ENCODE results near the gene TTC22. TPM values are rescaled to one million over a fixed set of nuclear protein-coding genes. Genes with fewer than 3 reads are reported as not detected.
"Not testable (repeated sequence)": the region's sequence is repeated elsewhere in the genome, so short reads cannot be mapped to it uniquely, and the experiment has no call there.

Gene TTC22
- total RNA-seq, 1 experiment from 2014 or later, result 0.63 TPM

DNA sequence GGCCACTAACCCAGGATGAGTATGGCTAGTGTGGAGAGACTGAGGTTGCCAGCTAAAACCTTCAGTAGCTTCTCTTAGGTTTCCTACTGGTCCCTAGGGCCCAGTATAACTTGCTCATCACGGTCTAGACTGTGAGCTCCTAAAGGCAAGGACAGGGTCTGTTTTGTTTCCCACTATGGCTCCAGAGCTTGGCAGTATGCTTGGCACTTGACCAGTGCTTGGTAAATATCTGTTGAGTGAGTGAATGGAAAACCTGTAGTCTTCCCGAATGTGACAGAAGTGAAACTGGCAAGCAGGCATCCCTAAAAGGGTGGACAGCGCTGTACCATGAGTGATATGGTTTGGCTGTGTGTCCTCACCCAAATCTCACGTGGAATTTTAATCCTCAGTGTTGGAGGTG, 23.7 kb downstream of the TTC22 start (continued):
- no peak for TF ChIP-seq KAT7 (CRISPR knock-in tag; IDR thresholded peaks at IDR 0.05; ENCODE audit: borderline replicate concordance)
- TF ChIP-seq, protein P1, sequence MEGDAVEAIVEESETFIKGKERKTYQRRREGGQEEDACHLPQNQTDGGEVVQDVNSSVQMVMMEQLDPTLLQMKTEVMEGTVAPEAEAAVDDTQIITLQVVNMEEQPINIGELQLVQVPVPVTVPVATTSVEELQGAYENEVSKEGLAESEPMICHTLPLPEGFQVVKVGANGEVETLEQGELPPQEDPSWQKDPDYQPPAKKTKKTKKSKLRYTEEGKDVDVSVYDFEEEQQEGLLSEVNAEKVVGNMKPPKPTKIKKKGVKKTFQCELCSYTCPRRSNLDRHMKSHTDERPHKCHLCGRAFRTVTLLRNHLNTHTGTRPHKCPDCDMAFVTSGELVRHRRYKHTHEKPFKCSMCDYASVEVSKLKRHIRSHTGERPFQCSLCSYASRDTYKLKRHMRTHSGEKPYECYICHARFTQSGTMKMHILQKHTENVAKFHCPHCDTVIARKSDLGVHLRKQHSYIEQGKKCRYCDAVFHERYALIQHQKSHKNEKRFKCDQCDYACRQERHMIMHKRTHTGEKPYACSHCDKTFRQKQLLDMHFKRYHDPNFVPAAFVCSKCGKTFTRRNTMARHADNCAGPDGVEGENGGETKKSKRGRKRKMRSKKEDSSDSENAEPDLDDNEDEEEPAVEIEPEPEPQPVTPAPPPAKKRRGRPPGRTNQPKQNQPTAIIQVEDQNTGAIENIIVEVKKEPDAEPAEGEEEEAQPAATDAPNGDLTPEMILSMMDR (IDR thresholded peaks at IDR 0.05), result no peak

DNA sequence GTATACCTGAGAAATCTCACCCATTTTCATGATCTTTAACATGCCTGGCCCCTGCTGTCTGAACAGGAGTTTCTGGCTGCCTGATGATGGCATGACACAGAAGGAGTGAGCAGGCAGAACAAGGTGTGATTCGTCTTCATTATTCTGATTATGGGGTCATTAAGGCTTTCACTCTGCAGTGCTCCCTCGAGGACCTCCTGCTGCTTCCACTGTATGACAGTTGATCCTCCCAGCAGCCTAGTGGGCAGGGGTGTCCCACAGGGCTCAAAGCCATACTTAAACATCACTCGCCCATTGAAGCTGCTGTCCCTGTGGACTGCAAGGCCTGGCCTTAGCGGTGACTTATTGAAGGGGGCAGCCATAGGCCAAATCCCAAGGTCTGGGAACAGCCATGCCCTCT, 24.1 kb downstream of the TTC22 start:
- POLR2A ChIA-PET, result no interaction called here
- CTCF ChIA-PET, result interaction anchor here (1.9 kb wide), 1 partner anchor 15 kb away, joined by 6 read pairs; no protein-coding TSS in a partner anchor

DNA sequence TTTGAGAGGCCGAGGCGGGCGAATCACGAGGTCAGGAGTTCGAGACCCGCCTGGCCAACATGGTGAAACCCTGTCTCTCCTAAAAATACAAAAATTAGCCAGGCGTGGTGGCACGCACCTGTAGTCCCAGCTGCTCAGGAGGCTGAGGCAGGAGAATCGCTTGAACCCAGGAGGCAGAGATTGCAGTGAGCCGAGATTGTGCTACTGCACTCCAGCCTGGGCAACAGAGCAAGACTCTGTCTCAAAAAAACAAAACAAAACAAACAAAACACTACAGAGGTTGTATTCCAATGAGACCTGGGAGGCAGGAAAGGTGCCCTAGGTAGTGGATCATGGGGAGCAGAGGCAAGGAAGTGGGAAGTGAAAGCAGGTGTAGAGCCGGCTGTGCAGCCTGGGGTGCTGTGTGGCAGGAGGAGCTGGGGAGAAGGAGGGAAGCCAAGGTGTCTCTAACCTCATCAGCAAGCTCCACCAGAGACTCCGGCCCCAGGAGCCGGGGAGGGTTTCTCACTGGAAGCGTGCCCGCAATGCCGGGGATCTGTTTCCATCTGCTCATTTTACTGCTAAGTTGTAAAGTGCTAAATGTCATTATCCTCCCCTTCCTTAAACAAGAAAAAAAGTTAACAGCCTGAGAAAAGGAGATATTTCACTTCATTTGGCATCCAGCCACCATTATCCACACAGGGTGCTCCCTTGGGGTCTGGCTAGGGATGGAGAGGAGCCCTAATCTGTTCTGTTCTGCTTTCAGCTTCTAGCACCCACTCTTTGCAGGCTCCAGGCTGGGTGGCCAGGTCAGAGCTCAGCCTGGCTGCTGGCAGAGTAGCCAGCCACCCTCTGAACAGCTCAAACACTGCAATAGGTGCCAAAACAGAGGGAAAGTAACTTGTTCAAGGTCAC, 25.0 kb downstream of the TTC22 start:
- POLR2A ChIA-PET; DNase-seq (ENCODE audit: low spot score); H3K4me3 Mint-ChIP-seq; H3K36me3 Mint-ChIP-seq; ATAC-seq; H3K27ac Mint-ChIP-seq; H3K9me3 Mint-ChIP-seq: not testable (repeated sequence)
- CTCF ChIA-PET, result interaction anchor here (1.2 to 1.9 kb wide), 3 partner anchors 16 to 25 kb away, joined by 6 to 9 read pairs (median 8); partner anchors contain the start of gene TTC22
- H3K27me3 Mint-ChIP-seq (ENCODE audit: low read depth), result peaks cover 32% of the 10 kb centered on the region
- peaks cover 10% of the 10 kb centered on the region for H3K4me1 Mint-ChIP-seq

More for the DNA sequence above, 24.1 kb downstream of the TTC22 start:
- H3K4me3 Mint-ChIP-seq, result no peak overlapping the region
- TF ChIP-seq PRRX2 (CRISPR knock-in tag; IDR thresholded peaks at IDR 0.05) (no peak), NR3C1 (CRISPR knock-in tag; conservative IDR thresholded peaks at IDR 0.05; ENCODE audit: low read depth) (no peak), SP1 (CRISPR knock-in tag; conservative IDR thresholded peaks at IDR 0.05) (no peak), GABPB1 (CRISPR knock-in tag; IDR thresholded peaks at IDR 0.05) (no peak), NFYB (CRISPR knock-in tag; conservative IDR thresholded peaks at IDR 0.05; ENCODE audit: low read depth) (no peak), GRHL2 (CRISPR knock-in tag; IDR thresholded peaks at IDR 0.05; ENCODE audit: insufficient replicate concordance, severe bottlenecking) (no peak), HMGA2 (CRISPR knock-in tag; IDR thresholded peaks at IDR 0.05) (no peak), ELF4 (CRISPR knock-in tag; IDR thresholded peaks at IDR 0.05; ENCODE audit: low read depth) (no peak), ZNF138 (CRISPR knock-in tag; conservative IDR thresholded peaks at IDR 0.05) (no peak), TEAD1 (CRISPR knock-in tag; IDR thresholded peaks at IDR 0.05) (no peak), NR1H2 (CRISPR knock-in tag; IDR thresholded peaks at IDR 0.05) (no peak), ZBTB21 (CRISPR knock-in tag; IDR thresholded peaks at IDR 0.05; ENCODE audit: borderline replicate concordance) (no peak), CREM (CRISPR knock-in tag; IDR thresholded peaks at IDR 0.05) (no peak)
- TF ChIP-seq, protein P2, sequence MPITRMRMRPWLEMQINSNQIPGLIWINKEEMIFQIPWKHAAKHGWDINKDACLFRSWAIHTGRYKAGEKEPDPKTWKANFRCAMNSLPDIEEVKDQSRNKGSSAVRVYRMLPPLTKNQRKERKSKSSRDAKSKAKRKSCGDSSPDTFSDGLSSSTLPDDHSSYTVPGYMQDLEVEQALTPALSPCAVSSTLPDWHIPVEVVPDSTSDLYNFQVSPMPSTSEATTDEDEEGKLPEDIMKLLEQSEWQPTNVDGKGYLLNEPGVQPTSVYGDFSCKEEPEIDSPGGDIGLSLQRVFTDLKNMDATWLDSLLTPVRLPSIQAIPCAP (CRISPR knock-in tag; IDR thresholded peaks at IDR 0.05), result no peak
- TF ChIP-seq, protein P3, sequence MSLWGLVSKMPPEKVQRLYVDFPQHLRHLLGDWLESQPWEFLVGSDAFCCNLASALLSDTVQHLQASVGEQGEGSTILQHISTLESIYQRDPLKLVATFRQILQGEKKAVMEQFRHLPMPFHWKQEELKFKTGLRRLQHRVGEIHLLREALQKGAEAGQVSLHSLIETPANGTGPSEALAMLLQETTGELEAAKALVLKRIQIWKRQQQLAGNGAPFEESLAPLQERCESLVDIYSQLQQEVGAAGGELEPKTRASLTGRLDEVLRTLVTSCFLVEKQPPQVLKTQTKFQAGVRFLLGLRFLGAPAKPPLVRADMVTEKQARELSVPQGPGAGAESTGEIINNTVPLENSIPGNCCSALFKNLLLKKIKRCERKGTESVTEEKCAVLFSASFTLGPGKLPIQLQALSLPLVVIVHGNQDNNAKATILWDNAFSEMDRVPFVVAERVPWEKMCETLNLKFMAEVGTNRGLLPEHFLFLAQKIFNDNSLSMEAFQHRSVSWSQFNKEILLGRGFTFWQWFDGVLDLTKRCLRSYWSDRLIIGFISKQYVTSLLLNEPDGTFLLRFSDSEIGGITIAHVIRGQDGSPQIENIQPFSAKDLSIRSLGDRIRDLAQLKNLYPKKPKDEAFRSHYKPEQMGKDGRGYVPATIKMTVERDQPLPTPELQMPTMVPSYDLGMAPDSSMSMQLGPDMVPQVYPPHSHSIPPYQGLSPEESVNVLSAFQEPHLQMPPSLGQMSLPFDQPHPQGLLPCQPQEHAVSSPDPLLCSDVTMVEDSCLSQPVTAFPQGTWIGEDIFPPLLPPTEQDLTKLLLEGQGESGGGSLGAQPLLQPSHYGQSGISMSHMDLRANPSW (CRISPR knock-in tag; conservative IDR thresholded peaks at IDR 0.05; ENCODE audit: low read depth), result no peak
- TF ChIP-seq, protein P4, sequence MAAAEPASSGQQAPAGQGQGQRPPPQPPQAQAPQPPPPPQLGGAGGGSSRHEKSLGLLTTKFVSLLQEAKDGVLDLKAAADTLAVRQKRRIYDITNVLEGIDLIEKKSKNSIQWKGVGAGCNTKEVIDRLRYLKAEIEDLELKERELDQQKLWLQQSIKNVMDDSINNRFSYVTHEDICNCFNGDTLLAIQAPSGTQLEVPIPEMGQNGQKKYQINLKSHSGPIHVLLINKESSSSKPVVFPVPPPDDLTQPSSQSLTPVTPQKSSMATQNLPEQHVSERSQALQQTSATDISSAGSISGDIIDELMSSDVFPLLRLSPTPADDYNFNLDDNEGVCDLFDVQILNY (CRISPR knock-in tag; IDR thresholded peaks at IDR 0.05), result no peak
- TF ChIP-seq, protein P5, sequence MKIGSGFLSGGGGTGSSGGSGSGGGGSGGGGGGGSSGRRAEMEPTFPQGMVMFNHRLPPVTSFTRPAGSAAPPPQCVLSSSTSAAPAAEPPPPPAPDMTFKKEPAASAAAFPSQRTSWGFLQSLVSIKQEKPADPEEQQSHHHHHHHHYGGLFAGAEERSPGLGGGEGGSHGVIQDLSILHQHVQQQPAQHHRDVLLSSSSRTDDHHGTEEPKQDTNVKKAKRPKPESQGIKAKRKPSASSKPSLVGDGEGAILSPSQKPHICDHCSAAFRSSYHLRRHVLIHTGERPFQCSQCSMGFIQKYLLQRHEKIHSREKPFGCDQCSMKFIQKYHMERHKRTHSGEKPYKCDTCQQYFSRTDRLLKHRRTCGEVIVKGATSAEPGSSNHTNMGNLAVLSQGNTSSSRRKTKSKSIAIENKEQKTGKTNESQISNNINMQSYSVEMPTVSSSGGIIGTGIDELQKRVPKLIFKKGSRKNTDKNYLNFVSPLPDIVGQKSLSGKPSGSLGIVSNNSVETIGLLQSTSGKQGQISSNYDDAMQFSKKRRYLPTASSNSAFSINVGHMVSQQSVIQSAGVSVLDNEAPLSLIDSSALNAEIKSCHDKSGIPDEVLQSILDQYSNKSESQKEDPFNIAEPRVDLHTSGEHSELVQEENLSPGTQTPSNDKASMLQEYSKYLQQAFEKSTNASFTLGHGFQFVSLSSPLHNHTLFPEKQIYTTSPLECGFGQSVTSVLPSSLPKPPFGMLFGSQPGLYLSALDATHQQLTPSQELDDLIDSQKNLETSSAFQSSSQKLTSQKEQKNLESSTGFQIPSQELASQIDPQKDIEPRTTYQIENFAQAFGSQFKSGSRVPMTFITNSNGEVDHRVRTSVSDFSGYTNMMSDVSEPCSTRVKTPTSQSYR (CRISPR knock-in tag; IDR thresholded peaks at IDR 0.05), result no peak
- TF ChIP-seq, protein P6, sequence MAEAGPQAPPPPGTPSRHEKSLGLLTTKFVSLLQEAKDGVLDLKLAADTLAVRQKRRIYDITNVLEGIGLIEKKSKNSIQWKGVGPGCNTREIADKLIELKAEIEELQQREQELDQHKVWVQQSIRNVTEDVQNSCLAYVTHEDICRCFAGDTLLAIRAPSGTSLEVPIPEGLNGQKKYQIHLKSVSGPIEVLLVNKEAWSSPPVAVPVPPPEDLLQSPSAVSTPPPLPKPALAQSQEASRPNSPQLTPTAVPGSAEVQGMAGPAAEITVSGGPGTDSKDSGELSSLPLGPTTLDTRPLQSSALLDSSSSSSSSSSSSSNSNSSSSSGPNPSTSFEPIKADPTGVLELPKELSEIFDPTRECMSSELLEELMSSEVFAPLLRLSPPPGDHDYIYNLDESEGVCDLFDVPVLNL (CRISPR knock-in tag; IDR thresholded peaks at IDR 0.05; ENCODE audit: borderline replicate concordance, low read depth), result no peak
- TF ChIP-seq, protein P7, sequence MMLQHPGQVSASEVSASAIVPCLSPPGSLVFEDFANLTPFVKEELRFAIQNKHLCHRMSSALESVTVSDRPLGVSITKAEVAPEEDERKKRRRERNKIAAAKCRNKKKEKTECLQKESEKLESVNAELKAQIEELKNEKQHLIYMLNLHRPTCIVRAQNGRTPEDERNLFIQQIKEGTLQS (CRISPR knock-in tag; conservative IDR thresholded peaks at IDR 0.05), result no peak
- peaks cover 4% of the 10 kb centered on the region; the same call in 1 of the 2 replicates for H3K9me3 Mint-ChIP-seq
- DNase-seq (ENCODE audit: low spot score) (no peak), ATAC-seq (no peak)
- H3K27me3 Mint-ChIP-seq (ENCODE audit: low read depth), result peaks cover 39% of the 10 kb centered on the region
- no peak overlapping the region for H3K27ac Mint-ChIP-seq
- H3K36me3 Mint-ChIP-seq, result no peaks in the 10 kb centered on the region
- peaks cover 12% of the 10 kb centered on the region for H3K4me1 Mint-ChIP-seq
